K562 (cell line): ENCODE data around the gene CNDP1. TPM values are rescaled to one million over a fixed set of nuclear protein-coding genes. Genes with fewer than 3 reads are reported as not detected.

Experiments used
- ARID4B ChIP-seq: sonication (generic); formaldehyde crosslinking; IDR thresholded peaks from 2 replicates; pipeline ENCODE4 v1.8.0; 2022; ENCODE audit warnings: mild to moderate bottlenecking, missing genetic modification reagents
- ATF2 ChIP-seq: sonication (generic); formaldehyde crosslinking; IDR thresholded peaks from 2 replicates; pipeline ENCODE4 v1.8.1; 2022; ENCODE audit warnings: missing genetic modification reagents
- CBX2 ChIP-seq: fragments of 200-600 bp; sonication (generic); IDR thresholded peaks from one replicate; pipeline ENCODE4 v1.6.1; 2012; ENCODE audit warnings: mild to moderate bottlenecking, low read length, inconsistent platforms; ENCODE audit not compliant: insufficient read depth, poor library complexity, severe bottlenecking
- CHAMP1 ChIP-seq: fragments of 450-650 bp; IDR thresholded peaks from 2 replicates; pipeline ENCODE4 v1.6.1; 2016; ENCODE audit warnings: mild to moderate bottlenecking
- EWSR1 ChIP-seq: fragments of 450-650 bp; IDR thresholded peaks from 2 replicates; pipeline ENCODE4 v1.6.1; 2018; ENCODE audit warnings: borderline replicate concordance, mild to moderate bottlenecking, low read depth, moderate library complexity; ENCODE audit not compliant: partially characterized antibody
- NFYB ChIP-seq: IDR thresholded peaks from 2 replicates; pipeline ENCODE4 v1.6.1; 2011; ENCODE audit warnings: mild to moderate bottlenecking, moderate library complexity; ENCODE audit not compliant: insufficient read length; ENCODE audit errors: extremely low read depth
- PHF8 ChIP-seq: fragments of 200-600 bp; sonication (generic); IDR thresholded peaks from 2 replicates; pipeline ENCODE4 v1.6.1; 2012; ENCODE audit warnings: mixed run types, mild to moderate bottlenecking, inconsistent platforms, low read length, moderate library complexity, borderline replicate concordance
- POLR2AphosphoS5 ChIP-seq: IDR thresholded peaks from 2 replicates; pipeline ENCODE4 v1.6.1; 2011; ENCODE audit warnings: mild to moderate bottlenecking, low read depth, low read length, moderate library complexity; ENCODE audit not compliant: control insufficient read depth, insufficient read depth
- PPARD ChIP-seq: fragments of 250-450 bp; sonication (Bioruptor Pico); IDR thresholded peaks from 2 replicates; pipeline ENCODE4 v1.8.0; 2022; ENCODE audit warnings: inconsistent platforms, mild to moderate bottlenecking, moderate library complexity
- PRDM10 ChIP-seq: fragments of 450-650 bp; IDR thresholded peaks from 2 replicates; pipeline ENCODE4 v1.6.1; 2018; ENCODE audit not compliant: partially characterized antibody
- RBM25 ChIP-seq: fragments of 200-400 bp; formaldehyde crosslinking; IDR thresholded peaks from 2 replicates; pipeline ENCODE4 v1.6.1; 2018; ENCODE audit warnings: low read length, low read depth, moderate library complexity; ENCODE audit not compliant: severe bottlenecking
- SRSF9 ChIP-seq: fragments of 200-400 bp; formaldehyde crosslinking; IDR thresholded peaks from 2 replicates; pipeline ENCODE4 v1.6.1; 2017; ENCODE audit warnings: low read depth, low read length, borderline replicate concordance
- ZNF551 ChIP-seq: fragments of 250-450 bp; sonication (Bioruptor Pico); IDR thresholded peaks from 2 replicates; pipeline ENCODE4 v1.5.0; 2021; ENCODE audit warnings: mild to moderate bottlenecking, moderate library complexity
- polyA plus RNA-seq, 8 experiments: library from polyadenylated mRNA; depleted of rRNA in 4 of 8; stranded (reverse) in 5 of 8; unstranded in 3 of 8; fragments of >200 nt; fragmentation: Nextera tagmentation in 2 of 8; fragmentation: Illumina TruSeq in 1 of 8; extraction: Ambion mirVana in 2 of 8; extraction: Trizol in 1 of 8; gene quantifications; 2 replicates each; pipeline versions ENCODE4 v1.2.1 to v1.2.3, GENCODE V29; 2011 to 2014; ENCODE audit warnings: inconsistent platforms in 1 of 8, missing spikeins in 1 of 8
- total RNA-seq, 7 experiments: library from RNA; depleted of rRNA in 6 of 7; stranded (reverse); fragments of >200 nt in 6 of 7; fragmentation: Illumina TruSeq in 2 of 7; extraction: Trizol in 2 of 7; gene quantifications; 2 replicates each; pipeline versions ENCODE4 v1.2.1 to v1.2.3, GENCODE V29; 2011 to 2021; ENCODE audit warnings: low replicate concordance in 1 of 7

CNDP1 gene
- total and polyA plus RNA-seq, 9 of the 15 experiments (the other 6 are each of a cell fraction or from before 2014, with no cell fraction given), result not detected

GRCh38 chr18:74495581-74496507, 38.5 kb upstream of the CNDP1 start, which contains the start of gene CNDP2 (continued):
- TF ChIP-seq ARID4B (CRISPR knock-in tag) (peak; percentile 94), POLR2AphosphoS5 (no peak), PPARD (CRISPR knock-in tag) (no peak), ZNF551 (CRISPR knock-in tag) (no peak), CHAMP1 (no peak), ATF2 (CRISPR knock-in tag) (peak; percentile 95), PRDM10 (no peak), RBM25 (no peak), SRSF9 (no peak), EWSR1 (no peak), NFYB (peak; percentile 10), PHF8 (peak; percentile 80; the same call in 1 of the 2 replicates), CBX2 (no peak)
